Type B pancreatic cell (in vitro differentiated cells): ENCODE data around the gene DHRS3. TPM values are rescaled to one million over a fixed set of nuclear protein-coding genes. Genes with fewer than 3 reads are reported as not detected.

Experiments used
- DNase-seq: peaks from one replicate; pipeline ENCODE4 v3.0.0; 2021; ENCODE audit warnings: mixed read lengths; ENCODE audit not compliant: unreplicated experiment; ENCODE audit errors: extremely low spot score
- H3K27ac Mint-ChIP-seq: 2 replicates; pipeline ENCODE4 v1.8.0; 2021; ENCODE audit warnings: mild to moderate bottlenecking, mixed read lengths
- H3K27me3 Mint-ChIP-seq: 2 replicates; pipeline ENCODE4 v1.8.0; 2021; ENCODE audit warnings: mixed read lengths
- H3K36me3 Mint-ChIP-seq: 2 replicates; pipeline ENCODE4 v1.8.0; 2021; ENCODE audit warnings: mixed read lengths
- H3K4me1 Mint-ChIP-seq: one replicate; pipeline ENCODE4 v1.8.0; 2021; ENCODE audit warnings: mixed read lengths; ENCODE audit not compliant: unreplicated experiment
- H3K4me3 Mint-ChIP-seq: 2 replicates; pipeline ENCODE4 v1.8.0; 2021; ENCODE audit warnings: mild to moderate bottlenecking, mixed read lengths
- H3K9me3 Mint-ChIP-seq: 2 replicates; pipeline ENCODE4 v1.8.0; 2021; ENCODE audit warnings: mixed read lengths
- total RNA-seq: library from RNA; stranded (reverse); gene quantifications from 2 replicates; pipeline ENCODE4 v1.2.1, GENCODE V29; 2021; ENCODE audit warnings: low replicate concordance
- TF ChIP-seq, protein P1 (sequence below): fragments of 200-600 bp; sonication (generic); conservative IDR thresholded peaks from 2 replicates; pipeline ENCODE4 v1.5.0; 2021; ENCODE audit warnings: antibody characterized with exemption, mild to moderate bottlenecking

DHRS3 gene
- total RNA-seq, 1 donor from 2014 or later = 143 TPM

- TF ChIP-seq, protein P1, sequence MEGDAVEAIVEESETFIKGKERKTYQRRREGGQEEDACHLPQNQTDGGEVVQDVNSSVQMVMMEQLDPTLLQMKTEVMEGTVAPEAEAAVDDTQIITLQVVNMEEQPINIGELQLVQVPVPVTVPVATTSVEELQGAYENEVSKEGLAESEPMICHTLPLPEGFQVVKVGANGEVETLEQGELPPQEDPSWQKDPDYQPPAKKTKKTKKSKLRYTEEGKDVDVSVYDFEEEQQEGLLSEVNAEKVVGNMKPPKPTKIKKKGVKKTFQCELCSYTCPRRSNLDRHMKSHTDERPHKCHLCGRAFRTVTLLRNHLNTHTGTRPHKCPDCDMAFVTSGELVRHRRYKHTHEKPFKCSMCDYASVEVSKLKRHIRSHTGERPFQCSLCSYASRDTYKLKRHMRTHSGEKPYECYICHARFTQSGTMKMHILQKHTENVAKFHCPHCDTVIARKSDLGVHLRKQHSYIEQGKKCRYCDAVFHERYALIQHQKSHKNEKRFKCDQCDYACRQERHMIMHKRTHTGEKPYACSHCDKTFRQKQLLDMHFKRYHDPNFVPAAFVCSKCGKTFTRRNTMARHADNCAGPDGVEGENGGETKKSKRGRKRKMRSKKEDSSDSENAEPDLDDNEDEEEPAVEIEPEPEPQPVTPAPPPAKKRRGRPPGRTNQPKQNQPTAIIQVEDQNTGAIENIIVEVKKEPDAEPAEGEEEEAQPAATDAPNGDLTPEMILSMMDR = no peak
- Mint-ChIP-seq H3K27ac (no peak overlapping the region), H3K36me3 (no peaks in the 10 kb centered on the region), H3K4me3 (no peak overlapping the region), H3K4me1 (peaks cover 15% of the 10 kb centered on the region), H3K9me3 (peaks cover 5% of the 10 kb centered on the region), H3K27me3 (peaks cover 3% of the 10 kb centered on the region)
- no peak for DNase-seq
Observed at GRCh38 chr1:12629985-12630760, 12.2 kb upstream of the DHRS3 start.

GRCh38 chr1:12629511-12629956, 11.5 kb upstream of the DHRS3 start:
- DNase-seq = no peak
- Mint-ChIP-seq H3K4me1 (peaks cover 15% of the 10 kb centered on the region), H3K27me3 (peaks cover 3% of the 10 kb centered on the region), H3K4me3 (no peak overlapping the region), H3K27ac (no peak overlapping the region), H3K9me3 (peaks cover 5% of the 10 kb centered on the region), H3K36me3 (no peaks in the 10 kb centered on the region)
- TF ChIP-seq, protein P1 = no peak

DNA sequence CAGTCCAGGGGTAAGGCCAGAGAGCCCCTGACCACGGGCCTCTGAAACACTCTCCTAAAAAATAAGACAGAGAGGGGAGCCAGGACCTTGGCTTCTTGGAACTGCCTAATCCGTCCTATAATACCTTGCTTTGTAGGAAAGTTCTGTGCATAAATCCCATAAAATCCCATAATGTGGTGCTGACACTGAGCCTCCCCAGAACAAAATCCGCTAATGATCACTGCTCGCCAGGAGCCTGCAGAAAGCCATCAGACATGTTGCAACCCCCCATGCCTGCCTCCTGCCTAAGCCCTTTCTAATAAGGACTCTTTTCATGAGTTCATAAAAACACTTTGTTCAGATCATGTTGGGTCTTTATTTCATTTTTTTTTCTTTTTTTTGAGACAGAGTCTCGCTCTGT, 9.3 kb upstream of the DHRS3 start:
- TF ChIP-seq, protein P1 = no peak
- Mint-ChIP-seq H3K4me1 (peaks cover 28% of the 10 kb centered on the region), H3K36me3 (no peaks in the 10 kb centered on the region), H3K9me3 (no peaks in the 10 kb centered on the region), H3K4me3 (no peak overlapping the region), H3K27ac (no peak overlapping the region), H3K27me3 (peaks cover 3% of the 10 kb centered on the region)
- no peak for DNase-seq

- Mint-ChIP-seq H3K9me3 (no peaks in the 10 kb centered on the region), H3K27ac (no peak overlapping the region), H3K4me1 (peaks cover 32% of the 10 kb centered on the region), H3K27me3 (peaks cover under 1% of the 10 kb centered on the region), H3K4me3 (no peak overlapping the region), H3K36me3 (no peaks in the 10 kb centered on the region)
- DNase-seq = no peak
- TF ChIP-seq, protein P1 = no peak
Observed at GRCh38 chr1:12626888-12627287, 8.9 kb upstream of the DHRS3 start.

DNA sequence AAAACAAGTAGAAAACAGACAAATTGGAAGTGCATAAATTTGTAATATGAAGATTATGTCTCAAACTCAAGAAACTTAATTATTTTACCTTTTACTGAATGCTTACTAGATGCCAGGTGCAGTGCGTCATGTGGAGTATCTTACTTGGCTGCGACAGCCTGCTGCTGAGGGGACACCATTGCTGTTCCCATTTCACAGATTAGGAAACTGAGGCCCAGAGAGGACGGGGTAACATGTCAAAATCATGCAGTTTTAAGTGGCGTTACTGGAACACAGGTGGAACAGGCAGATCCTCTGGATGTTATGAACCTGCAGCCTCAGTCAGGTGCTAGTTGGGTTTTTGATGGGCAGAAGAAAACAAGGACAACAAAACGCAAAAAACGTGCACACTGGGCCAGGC, 7.3 kb upstream of the DHRS3 start:
- no peaks in the 10 kb centered on the region for H3K27me3 Mint-ChIP-seq
- peaks cover 35% of the 10 kb centered on the region for H3K4me1 Mint-ChIP-seq
- DNase-seq = no peak
- H3K9me3 Mint-ChIP-seq = no peaks in the 10 kb centered on the region
- H3K36me3 Mint-ChIP-seq = no peaks in the 10 kb centered on the region
- TF ChIP-seq, protein P1 = no peak
- H3K27ac Mint-ChIP-seq = no peak overlapping the region
- H3K4me3 Mint-ChIP-seq = no peak overlapping the region
